Vagina (tissue), 2 donors: ENCODE results near the gene ZNF778.

ENCODE experiments used
- POLR2A ChIP-seq, 2 donors: fragments of 450-650 bp; IDR thresholded peaks; one replicate each; pipeline ENCODE4 v1.6.1; 2017; ENCODE audit warnings: antibody characterized with exemption in 2 of 2, mild to moderate bottlenecking in 2 of 2, moderate library complexity in 2 of 2
- TF ChIP-seq, protein P1 (sequence below), 3 experiments: fragments of 450-650 bp in 2 of 3; fragments of 200-600 bp in 1 of 3; sonication (generic) in 1 of 3; IDR thresholded peaks; one replicate each; pipeline ENCODE4 v1.5.1; 2017 to 2019; ENCODE audit warnings: antibody characterized with exemption in 3 of 3, mild to moderate bottlenecking in 2 of 3, moderate library complexity in 2 of 3

DNA sequence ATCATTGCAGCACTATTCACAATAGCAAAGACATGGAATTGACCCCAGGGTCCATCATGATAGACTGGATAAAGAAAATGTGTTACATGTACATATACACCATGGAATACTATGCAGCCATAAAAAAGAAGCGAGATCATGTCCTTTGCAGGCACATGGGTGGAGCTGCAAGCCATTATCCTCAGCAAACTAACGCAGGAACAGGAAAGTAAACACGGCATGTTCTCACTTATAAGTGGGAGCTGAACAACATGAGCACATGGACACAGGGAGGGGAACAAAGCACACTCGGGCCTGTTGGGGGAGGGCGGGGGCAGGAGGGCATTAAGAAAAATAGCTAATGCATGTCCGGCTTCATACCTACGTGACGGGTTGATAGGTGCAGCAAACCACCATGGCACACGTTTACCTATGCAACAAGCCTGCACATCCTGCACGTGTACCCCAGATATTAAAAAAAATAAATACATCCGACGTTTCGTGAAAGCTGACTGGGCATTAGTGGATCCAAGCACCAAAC, 28.9 kb downstream of the ZNF778 start:
- no peak for TF ChIP-seq POLR2A (IDR thresholded peaks at IDR 0.05)
- TF ChIP-seq, protein P1, sequence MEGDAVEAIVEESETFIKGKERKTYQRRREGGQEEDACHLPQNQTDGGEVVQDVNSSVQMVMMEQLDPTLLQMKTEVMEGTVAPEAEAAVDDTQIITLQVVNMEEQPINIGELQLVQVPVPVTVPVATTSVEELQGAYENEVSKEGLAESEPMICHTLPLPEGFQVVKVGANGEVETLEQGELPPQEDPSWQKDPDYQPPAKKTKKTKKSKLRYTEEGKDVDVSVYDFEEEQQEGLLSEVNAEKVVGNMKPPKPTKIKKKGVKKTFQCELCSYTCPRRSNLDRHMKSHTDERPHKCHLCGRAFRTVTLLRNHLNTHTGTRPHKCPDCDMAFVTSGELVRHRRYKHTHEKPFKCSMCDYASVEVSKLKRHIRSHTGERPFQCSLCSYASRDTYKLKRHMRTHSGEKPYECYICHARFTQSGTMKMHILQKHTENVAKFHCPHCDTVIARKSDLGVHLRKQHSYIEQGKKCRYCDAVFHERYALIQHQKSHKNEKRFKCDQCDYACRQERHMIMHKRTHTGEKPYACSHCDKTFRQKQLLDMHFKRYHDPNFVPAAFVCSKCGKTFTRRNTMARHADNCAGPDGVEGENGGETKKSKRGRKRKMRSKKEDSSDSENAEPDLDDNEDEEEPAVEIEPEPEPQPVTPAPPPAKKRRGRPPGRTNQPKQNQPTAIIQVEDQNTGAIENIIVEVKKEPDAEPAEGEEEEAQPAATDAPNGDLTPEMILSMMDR (IDR thresholded peaks at IDR 0.05): no peak
